Natural killer cell (primary cell): ENCODE data around the gene RNF144B. TPM values are rescaled to one million over a fixed set of nuclear protein-coding genes. Genes with fewer than 3 reads are reported as not detected.

ENCODE experiments used
- ATAC-seq, 3 donors: fragments of 150-1000 bp in 2 of 3; fragments of 200-7000 bp in 1 of 3; cut with Tn5 transposase; 1 replicate in 1 of 3; 2 replicates in 2 of 3; pipeline ENCODE4 v1.10.0; 2021; ENCODE audit warnings: mild to moderate bottlenecking in 2 of 3, moderate library complexity in 2 of 3
- DNase-seq, 2 donors: peaks; one replicate each; pipeline versions ENCODE4 v3.0.0 to v3.0.0-alpha.2; 2013 to 2021; ENCODE audit warnings: mixed read lengths in 1 of 2
- H3K27ac ChIP-seq: one replicate; pipeline ENCODE4 v1.5.1; 2013; ENCODE audit warnings: mild to moderate bottlenecking, low read length
- H3K27me3 ChIP-seq: one replicate; pipeline ENCODE4 v1.6.1; 2013; ENCODE audit warnings: low read length; ENCODE audit not compliant: control insufficient read depth, insufficient read depth
- H3K36me3 ChIP-seq: one replicate; pipeline ENCODE4 v1.6.1; 2013; ENCODE audit warnings: low read length; ENCODE audit not compliant: control insufficient read depth, insufficient read depth
- H3K4me1 ChIP-seq: one replicate; pipeline ENCODE4 v1.6.1; 2013; ENCODE audit warnings: low read length; ENCODE audit not compliant: control insufficient read depth, insufficient read depth
- H3K4me3 ChIP-seq: one replicate; pipeline ENCODE4 v1.5.1; 2013; ENCODE audit warnings: low read length
- H3K9me3 ChIP-seq: one replicate; pipeline ENCODE4 v1.6.1; 2013; ENCODE audit warnings: low read length; ENCODE audit not compliant: control insufficient read depth, insufficient read depth
- H3K27ac Mint-ChIP-seq, 2 donors: one replicate each; pipeline ENCODE4 v1.8.0; 2022; ENCODE audit warnings: mild to moderate bottlenecking in 2 of 2, mixed read lengths in 2 of 2, moderate library complexity in 1 of 2
- H3K27me3 Mint-ChIP-seq, 2 donors: one replicate each; pipeline ENCODE4 v1.8.0; 2022; ENCODE audit warnings: low read depth in 2 of 2, mixed read lengths in 2 of 2
- H3K36me3 Mint-ChIP-seq: one replicate; pipeline ENCODE4 v1.8.0; 2022; ENCODE audit warnings: mixed read lengths
- H3K4me1 Mint-ChIP-seq, 2 donors: one replicate each; pipeline ENCODE4 v1.8.0; 2022; ENCODE audit warnings: mixed read lengths in 2 of 2
- H3K4me3 Mint-ChIP-seq: one replicate; pipeline ENCODE4 v1.8.0; 2022; ENCODE audit warnings: mild to moderate bottlenecking, moderate library complexity, mixed read lengths
- H3K9me3 Mint-ChIP-seq, 2 donors: one replicate each; pipeline ENCODE4 v1.8.0; 2022; ENCODE audit warnings: mixed read lengths in 2 of 2
- WGBS: methylation state at CpG from one replicate; pipeline ENCODE4 v1.1.7; 2013; ENCODE audit warnings: missing lambda C conversion rate; ENCODE audit not compliant: insufficient coverage; 5-methylcytosine and 5-hydroxymethylcytosine counted together
- intact Hi-C: fragments of 100-400 bp; cut with micrococcal nuclease; formaldehyde crosslinking; loops from one replicate; pipeline ENCODE4 v1.14.2; 2022
- total RNA-seq, 4 donors: library from RNA; stranded (reverse); fragments of 120-200 nt in 1 of 4; gene quantifications; one replicate each; pipeline versions ENCODE4 v1.2.3 to v1.2.4, GENCODE V29; 2013 to 2022
- TF ChIP-seq, protein P1 (sequence below): fragments of 200-600 bp; IDR thresholded peaks from one replicate; pipeline ENCODE4 v1.8.0; 2022; ENCODE audit warnings: antibody characterized with exemption

The RNF144B gene
- total RNA-seq, 3 donors from 2014 or later (not counting 1 experiment from before 2014, with no cell fraction given), result 3.3 to 10.5 (median 5.2) TPM

DNA sequence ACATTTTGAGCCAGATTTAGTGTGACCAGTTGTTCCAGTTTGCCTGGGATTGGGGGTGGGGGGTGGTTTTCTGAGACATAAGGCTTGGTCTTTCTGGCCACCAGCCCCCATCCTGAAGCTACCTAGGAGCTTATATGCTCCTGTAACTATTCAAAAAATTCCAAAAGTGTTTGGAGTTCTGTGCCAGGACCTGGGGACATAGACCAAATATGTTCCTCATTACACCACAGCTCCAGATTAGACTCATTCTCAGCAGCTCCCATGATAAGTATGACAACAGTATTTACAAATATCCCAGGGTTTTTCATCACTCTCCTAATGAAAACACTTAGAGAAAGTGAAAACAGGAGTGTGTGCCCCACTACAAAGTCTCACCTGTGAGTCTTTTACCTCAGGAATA is 37.8 kb upstream of the RNF144B start:
- DNase-seq (no peak), ATAC-seq (no peak)
- H3K4me3 Mint-ChIP-seq, result no peak overlapping the region
- Histone ChIP-seq H3K4me3 (no peak overlapping the region), H3K9me3 (no peaks in the 10 kb centered on the region), H3K27me3 (no peaks in the 10 kb centered on the region), H3K36me3 (no peaks in the 10 kb centered on the region), H3K27ac (no peak overlapping the region), H3K4me1 (no peaks in the 10 kb centered on the region)
- H3K36me3 Mint-ChIP-seq, result no peaks in the 10 kb centered on the region
- intact Hi-C loops, result no loop called here
- peaks cover 6 to 32% of the 10 kb centered on the region in 2 donors for H3K27me3 Mint-ChIP-seq
- no peak overlapping the region for H3K27ac Mint-ChIP-seq
- TF ChIP-seq, protein P1, sequence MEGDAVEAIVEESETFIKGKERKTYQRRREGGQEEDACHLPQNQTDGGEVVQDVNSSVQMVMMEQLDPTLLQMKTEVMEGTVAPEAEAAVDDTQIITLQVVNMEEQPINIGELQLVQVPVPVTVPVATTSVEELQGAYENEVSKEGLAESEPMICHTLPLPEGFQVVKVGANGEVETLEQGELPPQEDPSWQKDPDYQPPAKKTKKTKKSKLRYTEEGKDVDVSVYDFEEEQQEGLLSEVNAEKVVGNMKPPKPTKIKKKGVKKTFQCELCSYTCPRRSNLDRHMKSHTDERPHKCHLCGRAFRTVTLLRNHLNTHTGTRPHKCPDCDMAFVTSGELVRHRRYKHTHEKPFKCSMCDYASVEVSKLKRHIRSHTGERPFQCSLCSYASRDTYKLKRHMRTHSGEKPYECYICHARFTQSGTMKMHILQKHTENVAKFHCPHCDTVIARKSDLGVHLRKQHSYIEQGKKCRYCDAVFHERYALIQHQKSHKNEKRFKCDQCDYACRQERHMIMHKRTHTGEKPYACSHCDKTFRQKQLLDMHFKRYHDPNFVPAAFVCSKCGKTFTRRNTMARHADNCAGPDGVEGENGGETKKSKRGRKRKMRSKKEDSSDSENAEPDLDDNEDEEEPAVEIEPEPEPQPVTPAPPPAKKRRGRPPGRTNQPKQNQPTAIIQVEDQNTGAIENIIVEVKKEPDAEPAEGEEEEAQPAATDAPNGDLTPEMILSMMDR, result no peak
- no peaks in the 10 kb centered on the region for H3K4me1 Mint-ChIP-seq
- H3K9me3 Mint-ChIP-seq, result no peaks in the 10 kb centered on the region

DNA sequence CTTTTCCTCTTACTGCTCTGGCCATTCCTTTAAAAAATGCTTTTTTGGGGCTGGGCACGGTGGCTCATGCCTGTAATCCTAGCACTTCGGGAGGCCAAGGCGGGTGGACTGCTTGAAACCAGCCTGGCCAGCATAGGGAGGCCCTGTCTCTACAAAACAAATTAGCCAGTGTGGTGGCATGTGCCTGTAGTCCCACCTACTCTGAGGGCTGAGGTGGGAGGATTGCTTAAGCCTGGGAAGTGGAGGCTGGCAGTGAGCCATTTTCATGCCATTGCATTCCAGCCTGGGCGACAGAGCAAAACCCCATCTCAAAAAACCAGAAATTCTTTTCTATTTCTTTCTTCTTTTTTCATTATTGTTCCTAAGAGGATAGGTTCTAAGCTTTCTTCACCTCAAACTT is 36.9 kb upstream of the RNF144B start:
- H3K36me3 Mint-ChIP-seq, result no peaks in the 10 kb centered on the region
- Histone ChIP-seq H3K36me3 (no peaks in the 10 kb centered on the region), H3K9me3 (no peaks in the 10 kb centered on the region), H3K4me1 (no peaks in the 10 kb centered on the region), H3K27ac (no peak overlapping the region), H3K27me3 (no peaks in the 10 kb centered on the region), H3K4me3 (no peak overlapping the region)
- ATAC-seq, result no peak
- no peak overlapping the region for H3K27ac Mint-ChIP-seq
- no peak overlapping the region for H3K4me3 Mint-ChIP-seq
- H3K27me3 Mint-ChIP-seq, result peaks cover 6 to 32% of the 10 kb centered on the region in 2 donors
- TF ChIP-seq, protein P1, result no peak
- intact Hi-C loops, result no loop called here
- no peaks in the 10 kb centered on the region for H3K9me3 Mint-ChIP-seq
- WGBS, result 96% methylated on average over 3 of the region's 4 CpGs
- no peaks in the 10 kb centered on the region for H3K4me1 Mint-ChIP-seq
- DNase-seq, result no peak

DNA sequence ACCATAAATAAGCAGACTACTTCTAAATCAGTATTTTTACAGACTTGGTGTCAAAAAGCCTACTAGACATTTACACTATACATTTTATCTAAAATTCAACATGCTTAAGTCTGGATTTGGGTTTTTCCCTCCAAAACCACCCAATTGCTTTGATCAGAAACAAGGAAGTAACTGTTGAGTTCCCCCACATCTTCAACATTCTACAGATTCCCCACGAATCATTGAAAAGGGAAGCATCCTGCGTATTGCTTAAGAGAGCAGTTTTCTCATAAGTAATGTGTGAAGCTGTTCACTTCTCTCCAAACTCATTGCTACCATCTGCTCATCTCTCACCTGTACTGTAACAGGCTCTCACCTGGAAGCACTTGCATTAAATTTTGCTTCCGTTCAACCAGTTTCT is 36.4 kb upstream of the RNF144B start:
- intact Hi-C loops, result no loop called here
- H3K4me1 ChIP-seq, result no peaks in the 10 kb centered on the region
- Mint-ChIP-seq H3K4me1 (no peaks in the 10 kb centered on the region), H3K27ac (no peak overlapping the region), H3K36me3 (no peaks in the 10 kb centered on the region), H3K4me3 (no peak overlapping the region), H3K27me3 (peaks cover 6 to 35% of the 10 kb centered on the region in 2 donors), H3K9me3 (no peaks in the 10 kb centered on the region)
- no peaks in the 10 kb centered on the region for H3K27me3 ChIP-seq
- no peaks in the 10 kb centered on the region for H3K9me3 ChIP-seq
- H3K36me3 ChIP-seq, result no peaks in the 10 kb centered on the region
- no peak overlapping the region for H3K27ac ChIP-seq
- 78% methylated on average over 1 of the region's 3 CpGs for WGBS
- peak in 1 of 2 donors; percentile 6 for DNase-seq
- no peak for ATAC-seq
- no peak overlapping the region for H3K4me3 ChIP-seq
- TF ChIP-seq, protein P1, result no peak

DNA sequence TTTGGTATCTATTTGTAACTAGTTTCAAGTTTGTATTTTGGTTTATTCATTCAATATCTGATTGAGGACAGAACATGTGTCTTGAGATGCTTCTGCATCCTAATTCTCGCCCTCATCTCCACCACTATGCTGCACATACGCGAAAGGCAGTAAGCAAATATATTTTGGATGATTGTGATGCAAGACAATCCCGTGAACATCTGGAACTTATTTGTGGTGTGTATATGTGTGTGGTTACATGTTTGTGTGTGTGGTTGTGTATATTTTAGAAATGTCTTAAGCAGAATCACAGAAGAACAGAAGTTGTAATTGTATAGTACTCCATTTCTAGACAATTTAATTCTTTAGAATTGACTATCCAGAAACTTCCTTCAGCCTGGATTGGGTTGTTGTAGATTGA is 35.1 kb upstream of the RNF144B start:
- H3K36me3 Mint-ChIP-seq, result peaks cover 5% of the 10 kb centered on the region
- H3K4me1 Mint-ChIP-seq, result no peaks in the 10 kb centered on the region
- H3K9me3 Mint-ChIP-seq, result no peaks in the 10 kb centered on the region
- H3K36me3 ChIP-seq, result no peaks in the 10 kb centered on the region
- 97% methylated on average over 4 of the region's 4 CpGs for WGBS
- no peaks in the 10 kb centered on the region for H3K9me3 ChIP-seq
- H3K4me3 Mint-ChIP-seq, result no peak overlapping the region
- no peak overlapping the region for H3K27ac Mint-ChIP-seq
- no peaks in the 10 kb centered on the region for H3K4me1 ChIP-seq
- H3K27me3 Mint-ChIP-seq, result peaks cover 12 to 48% of the 10 kb centered on the region in 2 donors
- TF ChIP-seq, protein P1, result no peak
- H3K27me3 ChIP-seq, result no peaks in the 10 kb centered on the region
- ATAC-seq (no peak), DNase-seq (no peak)
- H3K4me3 ChIP-seq, result no peak overlapping the region
- intact Hi-C loops, result no loop called here
- H3K27ac ChIP-seq, result no peak overlapping the region
